Measurements from ENCODE around the gene AIMP2.
"Not testable (repeated sequence)": the region's sequence is repeated elsewhere in the genome, so short reads cannot be mapped to it uniquely, and the experiment has no call there.

Gene AIMP2

DNA sequence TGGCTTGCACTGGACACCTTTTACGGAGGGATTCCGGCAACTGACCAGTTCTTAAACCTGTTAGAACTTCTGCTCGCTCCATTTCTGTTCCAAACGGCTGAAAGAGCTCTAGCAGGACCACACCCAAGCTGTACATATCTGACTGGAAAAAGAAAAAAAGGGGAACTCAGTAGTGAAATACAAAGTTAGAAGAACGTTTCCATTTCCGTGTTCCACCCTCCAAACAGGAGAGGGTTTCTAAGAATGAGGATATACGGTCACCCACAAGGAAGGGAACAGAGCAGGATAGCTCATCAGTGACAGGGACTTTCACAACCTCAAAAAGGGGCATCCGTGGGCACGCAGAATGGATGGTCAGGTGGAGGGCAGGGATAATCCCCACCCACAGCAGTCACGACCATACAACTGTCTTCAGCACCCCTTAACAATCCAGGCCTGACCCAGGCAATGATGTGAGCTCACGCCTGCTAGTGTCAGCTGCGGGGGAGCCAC, 17.8 kb downstream of the AIMP2 start:
- DNase-seq = no peak

DNA sequence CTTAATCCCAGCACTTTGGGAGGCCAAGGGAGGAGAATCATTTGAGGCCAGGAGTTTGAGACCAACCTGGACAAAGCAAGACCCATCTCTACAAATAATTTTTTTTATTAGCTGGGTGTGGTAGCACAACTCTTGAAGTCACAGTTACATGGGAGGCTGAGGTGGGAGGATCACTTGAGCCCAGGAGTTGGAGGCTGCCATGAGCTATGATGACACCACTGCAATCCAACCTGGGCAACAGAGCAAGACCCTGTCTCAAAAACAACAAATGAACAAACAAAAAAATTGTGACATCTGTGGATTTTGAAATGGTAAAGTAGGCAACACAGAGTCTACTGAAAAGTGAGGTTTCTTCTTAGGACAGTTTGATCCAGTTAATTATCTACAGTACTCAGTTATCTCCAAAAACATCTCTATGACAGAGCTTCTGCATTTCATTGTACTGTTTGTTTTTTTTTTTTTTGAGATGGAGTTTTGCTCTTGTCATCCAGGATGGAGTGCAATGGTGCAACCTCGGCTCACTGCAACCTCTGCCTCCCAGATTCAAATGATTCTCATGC, 18.8 kb downstream of the AIMP2 start:
- DNase-seq = no peak

DNA sequence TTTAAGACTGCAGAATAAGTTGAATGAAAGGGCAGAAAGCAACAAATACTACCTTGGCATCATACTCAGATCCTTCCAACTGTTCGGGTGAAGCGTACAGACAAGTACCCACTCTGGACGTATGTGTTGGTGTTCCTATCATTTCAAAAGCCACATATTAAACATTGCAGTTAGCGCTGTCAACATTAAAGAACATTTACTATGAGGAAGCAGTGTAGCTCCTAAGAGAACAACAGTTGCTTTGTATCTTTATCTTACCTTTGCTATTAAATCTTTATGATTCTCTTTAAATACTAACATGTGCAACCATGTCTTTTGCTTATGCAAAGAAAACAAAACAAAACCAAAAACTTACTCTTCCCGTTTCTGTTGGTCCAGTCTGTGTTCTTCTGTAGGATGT, 19.5 kb downstream of the AIMP2 start:
- DNase-seq = no peak

DNA sequence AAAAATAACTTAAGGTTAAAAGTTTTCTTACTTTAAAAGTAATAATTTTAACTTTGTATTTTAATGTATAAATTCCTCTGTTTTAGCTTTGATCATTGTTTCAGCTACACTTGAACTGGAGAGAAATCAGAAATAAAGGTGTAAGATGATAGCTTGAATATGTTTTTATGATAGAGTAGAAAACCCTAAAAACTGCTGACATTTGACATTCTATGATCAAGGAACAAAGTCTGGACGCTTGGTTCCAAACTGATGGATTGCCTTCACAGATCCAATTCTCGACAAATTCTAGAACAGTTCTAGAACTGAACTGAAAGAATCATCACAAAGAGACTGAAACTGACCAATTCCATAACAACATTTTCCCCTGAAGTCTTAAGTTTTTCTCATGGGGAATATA, 21.9 kb downstream of the AIMP2 start, which contains the start of gene ANKRD61:
ANKRD61 (plus strand) TSS at position 389 of the 400 bp plus-strand sequence; CDS start at position 389, 0 bp downstream.
- DNase-seq = no peak

DNA sequence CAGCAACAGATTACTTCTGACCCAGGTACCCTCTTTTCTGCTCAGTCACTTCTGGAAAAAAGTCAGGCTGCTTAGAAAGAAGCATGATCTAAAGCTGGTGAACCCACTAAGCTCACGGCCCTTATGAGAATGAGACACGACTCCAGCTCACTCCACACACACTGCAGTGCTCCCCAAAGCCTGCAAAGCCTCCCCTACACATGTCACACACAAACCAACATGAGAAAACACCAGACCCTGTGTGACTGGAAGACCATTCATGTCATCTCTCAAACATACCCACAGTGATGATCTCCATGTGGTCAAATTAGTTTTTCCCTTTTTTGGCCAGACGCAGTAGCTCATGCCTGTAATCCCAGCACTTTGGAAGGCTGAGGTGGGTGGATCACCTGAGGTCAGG, 22.5 kb downstream of the AIMP2 start:
- DNase-seq = no peak

DNA sequence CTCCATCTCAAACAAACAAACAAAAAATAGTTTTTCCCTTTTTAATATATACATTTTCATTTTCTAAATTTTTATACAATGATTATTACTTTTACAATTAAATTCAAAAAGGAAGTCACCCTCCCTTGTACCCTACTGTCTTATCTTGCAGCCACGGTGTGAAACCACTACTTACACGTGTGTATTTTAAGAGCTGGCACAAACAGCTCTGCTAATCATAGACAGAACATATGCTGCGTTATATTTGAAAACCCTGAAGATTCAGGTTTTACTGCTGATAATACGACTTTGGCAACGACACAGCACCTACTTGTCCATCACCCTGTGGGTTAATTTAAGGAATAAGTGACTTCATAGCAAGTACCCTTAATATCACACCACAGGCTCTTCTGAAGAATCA, 23.1 kb downstream of the AIMP2 start:
- DNase-seq = no peak

DNA sequence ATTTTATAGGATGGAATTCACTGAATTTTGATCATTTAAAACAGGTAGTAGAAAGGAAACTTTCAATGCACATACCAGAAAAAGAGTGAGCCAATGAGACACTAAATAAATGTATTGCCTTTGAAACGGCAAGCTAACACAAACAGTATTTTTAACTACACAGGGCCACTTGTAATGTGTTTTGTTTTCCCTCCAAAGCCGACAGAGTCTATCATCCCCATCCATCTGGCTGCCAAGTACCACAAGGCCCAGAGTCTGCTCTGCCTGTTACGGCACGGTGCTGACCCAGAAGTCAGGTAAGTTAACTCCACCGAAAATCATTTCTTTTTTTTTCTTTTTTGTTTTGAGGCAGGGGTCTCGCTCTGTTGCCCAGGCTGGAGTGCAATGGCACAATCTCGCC, 23.6 kb downstream of the AIMP2 start:
- no peak for DNase-seq

DNA sequence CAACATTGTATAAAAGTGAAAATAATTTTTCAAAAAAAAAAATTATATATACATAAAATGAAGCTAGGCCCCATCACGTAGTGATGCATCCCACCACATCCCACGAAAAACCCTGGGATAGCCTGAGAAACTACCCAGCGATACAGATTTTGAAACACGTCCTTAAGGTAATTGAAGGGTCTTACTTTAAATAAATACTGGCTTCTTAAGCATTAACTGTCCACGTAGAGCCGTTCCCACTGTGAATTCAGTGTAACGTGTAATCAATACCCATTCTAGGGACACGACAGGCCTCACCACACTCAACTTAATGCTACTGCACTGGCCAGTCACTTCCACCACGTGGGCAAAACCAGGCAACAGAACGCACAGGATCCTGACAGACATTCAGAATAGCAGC, 26.1 kb downstream of the AIMP2 start:
- no peak for DNase-seq

DNA sequence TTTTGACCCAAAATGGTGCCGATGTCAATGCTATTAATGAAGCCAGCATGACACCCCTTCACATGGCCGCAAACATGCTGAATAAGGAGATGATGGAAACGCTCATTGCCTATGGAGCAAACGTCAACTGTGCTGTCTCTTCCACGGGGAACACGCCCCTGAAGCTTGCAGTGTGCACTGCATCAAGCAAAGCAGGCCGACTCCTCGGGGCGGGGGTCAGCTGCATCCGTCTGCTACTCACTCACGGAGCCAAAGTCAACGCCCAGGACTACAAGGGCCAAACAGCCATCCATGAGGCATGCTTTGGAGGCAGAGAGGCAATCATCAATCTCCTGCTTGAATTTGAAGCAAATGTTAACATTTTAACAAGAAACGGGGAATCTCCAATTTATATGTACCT, 26.6 kb downstream of the AIMP2 start:
- DNase-seq = no peak

DNA sequence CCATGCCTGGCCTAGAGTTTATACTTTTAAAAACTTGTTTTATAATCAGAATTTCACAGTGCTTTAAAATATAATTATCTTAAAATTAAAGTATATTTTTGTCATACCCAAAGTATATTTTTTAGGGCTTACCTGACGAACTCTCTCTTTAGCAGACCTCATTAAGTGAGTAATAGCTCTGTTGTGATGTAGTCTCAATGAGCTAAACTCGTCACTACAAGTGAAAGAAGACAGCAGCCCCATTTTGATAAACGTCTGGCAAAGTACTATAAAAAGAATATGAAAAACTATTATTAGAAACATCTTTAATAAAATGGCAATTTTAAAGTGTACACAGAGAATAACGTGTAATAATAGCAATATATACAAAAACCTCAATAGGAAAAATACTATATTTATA, 40.7 kb downstream of the AIMP2 start:
- DNase-seq = no peak

DNA sequence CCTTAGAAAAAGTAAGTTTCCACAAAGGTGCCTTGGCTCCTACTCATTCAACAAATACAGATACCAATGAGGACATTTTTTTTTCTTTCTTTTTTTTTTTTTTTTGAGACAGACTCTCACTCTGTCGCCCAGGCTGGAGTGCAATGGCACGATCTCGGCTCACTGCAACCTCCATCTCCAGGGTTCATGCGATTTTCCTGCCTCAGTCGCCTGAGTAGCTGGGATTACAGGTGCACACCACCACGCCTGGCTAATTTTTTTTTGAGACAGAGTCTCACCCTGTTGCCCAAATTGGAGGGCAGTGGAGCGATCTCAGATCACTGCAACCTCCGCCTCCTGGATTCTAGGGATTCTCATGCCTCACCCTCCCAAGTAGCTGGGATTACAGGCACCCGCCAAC, 42.1 kb downstream of the AIMP2 start:
- DNase-seq = not testable (repeated sequence)

DNA sequence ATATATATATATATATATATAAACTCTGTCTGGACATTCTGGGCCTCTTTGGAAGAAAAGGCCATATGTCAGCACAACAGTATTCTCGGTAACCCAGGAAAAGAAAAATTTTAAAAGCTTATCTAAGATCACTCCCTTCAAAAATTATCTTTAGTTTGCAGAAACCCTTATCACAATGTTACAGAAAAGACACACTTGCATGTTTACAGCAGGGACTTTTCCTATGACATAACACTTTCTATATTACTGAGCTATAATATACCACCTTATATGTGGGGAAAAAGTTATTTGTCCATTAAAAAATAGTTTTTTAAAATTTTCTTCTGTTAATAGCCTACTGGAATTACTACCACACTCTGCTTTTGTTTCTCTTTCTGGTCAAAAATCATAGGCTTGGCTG, 47.5 kb downstream of the AIMP2 start:
- DNase-seq = no peak

DNA sequence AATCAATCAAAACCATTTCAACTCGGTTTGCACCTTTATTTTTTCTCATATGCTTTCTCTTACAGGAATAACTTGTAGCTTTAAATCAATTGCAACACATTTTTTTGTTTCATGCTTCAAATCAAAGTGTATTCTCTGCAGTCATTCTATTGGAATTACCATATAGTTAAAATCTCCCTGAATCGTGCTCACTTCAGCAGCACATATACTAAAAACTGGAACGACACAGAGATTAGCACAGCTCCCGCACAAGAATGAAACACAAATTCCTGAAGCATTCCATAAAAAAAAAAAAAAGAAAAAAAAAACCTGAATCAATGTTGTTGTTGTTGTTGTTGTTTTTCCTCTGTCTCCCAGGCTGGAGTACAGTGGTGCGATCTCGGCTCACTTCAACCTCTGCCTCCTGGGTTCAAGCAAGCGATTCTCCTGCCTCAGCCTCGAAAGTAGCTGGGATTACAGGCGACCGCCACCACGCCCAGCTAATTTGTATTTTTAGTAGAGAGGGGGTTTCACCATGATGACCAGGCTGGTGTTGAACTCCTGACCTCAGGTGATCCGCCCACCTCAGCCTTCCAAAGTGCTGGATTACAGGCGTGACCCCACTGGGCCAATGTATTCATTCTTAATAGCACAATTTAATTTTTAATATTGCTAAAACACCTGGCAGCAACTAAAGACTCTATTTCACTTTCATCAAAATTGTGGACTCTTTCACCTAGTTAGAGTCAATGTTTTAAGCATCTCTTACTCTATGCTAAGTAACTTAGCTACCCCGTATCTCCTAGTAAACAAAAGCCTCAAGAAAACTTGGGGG, 48.5 kb downstream of the AIMP2 start:
- DNase-seq = no peak

DNA sequence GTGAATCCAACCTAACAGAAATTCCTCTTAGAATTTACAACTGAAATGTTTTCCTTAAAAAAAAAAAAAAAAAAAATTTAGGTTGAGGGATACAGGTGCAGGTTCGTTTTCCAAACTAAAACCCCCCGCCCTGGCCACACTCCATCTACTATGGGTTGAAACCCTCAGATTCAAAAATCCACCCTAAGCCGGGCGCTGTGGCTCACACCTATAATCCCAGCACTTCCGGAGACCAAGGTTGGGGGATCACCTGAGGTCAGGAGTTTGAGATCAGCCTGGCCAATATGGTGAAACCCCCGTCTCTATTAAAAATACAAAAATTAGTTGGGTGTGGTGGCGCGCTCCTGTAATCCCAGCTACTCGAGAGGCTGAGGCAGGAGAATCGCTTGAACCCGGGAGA, 50.9 kb downstream of the AIMP2 start:
- DNase-seq = not testable (repeated sequence)

DNA sequence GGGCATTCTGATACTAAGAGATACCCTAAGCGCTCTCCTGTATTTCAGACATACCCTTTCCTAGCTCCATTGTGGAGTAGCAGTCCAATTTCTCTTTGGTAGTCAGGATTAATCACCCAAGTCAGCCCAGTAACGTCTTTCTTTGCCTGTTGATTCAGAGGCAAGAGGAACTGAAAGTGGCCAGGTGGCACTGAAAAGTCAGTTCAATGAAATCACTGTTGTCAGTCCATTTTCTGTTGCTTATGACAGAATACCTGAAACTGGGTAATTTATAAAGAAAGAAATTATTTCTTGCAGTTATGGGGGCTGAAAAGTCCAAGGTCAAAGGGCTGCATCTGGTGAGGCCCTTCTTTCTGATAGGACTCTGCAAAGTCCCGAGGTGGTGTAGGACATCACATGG, 62.3 kb downstream of the AIMP2 start:
- DNase-seq = no peak
